ENCODE results near the gene ZNF362.

DNA sequence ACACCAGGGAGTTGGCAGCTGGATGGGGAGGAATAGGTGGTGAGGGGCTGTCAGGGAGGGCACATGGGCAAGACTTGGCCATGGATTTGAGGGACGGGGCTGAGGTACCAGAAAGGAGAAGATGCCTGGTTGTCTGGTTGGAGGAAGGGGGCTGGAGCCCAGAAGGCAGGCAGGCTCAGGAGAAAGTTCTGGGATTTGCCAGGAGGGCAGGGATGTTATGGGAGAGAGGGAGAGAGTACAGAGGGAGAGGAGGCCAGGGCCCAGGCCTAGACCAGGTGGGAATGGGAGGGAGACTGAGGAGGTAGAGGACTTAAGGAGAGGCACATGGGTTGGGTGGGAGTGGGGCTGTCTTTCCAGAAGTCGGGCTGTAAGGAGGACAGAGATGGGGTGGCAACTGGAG lies 60.3 kb downstream of the ZNF362 start:
- TF ChIP-seq, protein P1, sequence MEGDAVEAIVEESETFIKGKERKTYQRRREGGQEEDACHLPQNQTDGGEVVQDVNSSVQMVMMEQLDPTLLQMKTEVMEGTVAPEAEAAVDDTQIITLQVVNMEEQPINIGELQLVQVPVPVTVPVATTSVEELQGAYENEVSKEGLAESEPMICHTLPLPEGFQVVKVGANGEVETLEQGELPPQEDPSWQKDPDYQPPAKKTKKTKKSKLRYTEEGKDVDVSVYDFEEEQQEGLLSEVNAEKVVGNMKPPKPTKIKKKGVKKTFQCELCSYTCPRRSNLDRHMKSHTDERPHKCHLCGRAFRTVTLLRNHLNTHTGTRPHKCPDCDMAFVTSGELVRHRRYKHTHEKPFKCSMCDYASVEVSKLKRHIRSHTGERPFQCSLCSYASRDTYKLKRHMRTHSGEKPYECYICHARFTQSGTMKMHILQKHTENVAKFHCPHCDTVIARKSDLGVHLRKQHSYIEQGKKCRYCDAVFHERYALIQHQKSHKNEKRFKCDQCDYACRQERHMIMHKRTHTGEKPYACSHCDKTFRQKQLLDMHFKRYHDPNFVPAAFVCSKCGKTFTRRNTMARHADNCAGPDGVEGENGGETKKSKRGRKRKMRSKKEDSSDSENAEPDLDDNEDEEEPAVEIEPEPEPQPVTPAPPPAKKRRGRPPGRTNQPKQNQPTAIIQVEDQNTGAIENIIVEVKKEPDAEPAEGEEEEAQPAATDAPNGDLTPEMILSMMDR (IDR thresholded peaks at IDR 0.05), result no peak
- no peak for TF ChIP-seq POLR2AphosphoS5 (IDR thresholded peaks at IDR 0.05)
